HepG2 (cell line): ENCODE data around the gene IRF3. TPM values are rescaled to one million over a fixed set of nuclear protein-coding genes. Genes with fewer than 3 reads are reported as not detected.

Experiments used
- CBX2 ChIP-seq, 2 experiments: fragments of 200-600 bp in 1 of 2; sonication (generic); formaldehyde crosslinking in 1 of 2; IDR thresholded peaks; 2 replicates each; pipeline versions ENCODE4 v1.7.0 to v1.8.1; 2018 to 2022; ENCODE audit warnings: low read depth in 2 of 2, low read length in 1 of 2, mild to moderate bottlenecking in 1 of 2, missing genetic modification reagents in 1 of 2
- CSRNP2 ChIP-seq: sonication (generic); formaldehyde crosslinking; conservative IDR thresholded peaks from 2 replicates; pipeline ENCODE4 v1.8.0; 2022; ENCODE audit warnings: low read depth, missing genetic modification reagents
- FOXA3 ChIP-seq: IDR thresholded peaks from 2 replicates; pipeline ENCODE4 v1.6.1; 2016; ENCODE audit warnings: missing genetic modification reagents, missing compliant biosample characterization
- GPBP1L1 ChIP-seq: sonication (generic); formaldehyde crosslinking; IDR thresholded peaks from 2 replicates; pipeline ENCODE4 v1.5.0; 2020; ENCODE audit warnings: mild to moderate bottlenecking, missing genetic modification reagents
- HOXA9 ChIP-seq: sonication (generic); formaldehyde crosslinking; IDR thresholded peaks from 2 replicates; pipeline ENCODE4 v1.8.1; 2022; ENCODE audit warnings: missing genetic modification reagents, mild to moderate bottlenecking, moderate library complexity, borderline replicate concordance
- KDM2A ChIP-seq: sonication (generic); formaldehyde crosslinking; IDR thresholded peaks from 2 replicates; pipeline ENCODE4 v1.4.0; 2020; ENCODE audit warnings: low read depth, missing genetic modification reagents, borderline replicate concordance
- RFXANK ChIP-seq: IDR thresholded peaks from 2 replicates; pipeline ENCODE4 v1.6.1; 2016
- RNF2 ChIP-seq: fragments of 450-650 bp; conservative IDR thresholded peaks from 2 replicates; pipeline ENCODE4 v1.6.1; 2016; ENCODE audit warnings: low read depth
- SMAD9 ChIP-seq: sonication (generic); formaldehyde crosslinking; IDR thresholded peaks from 2 replicates; pipeline ENCODE4 v1.5.1; 2020; ENCODE audit warnings: mild to moderate bottlenecking, missing genetic modification reagents
- ZNF34 ChIP-seq: sonication (generic); formaldehyde crosslinking; IDR thresholded peaks from 2 replicates; pipeline ENCODE4 v1.4.0; 2020; ENCODE audit warnings: mild to moderate bottlenecking, missing genetic modification reagents, borderline replicate concordance
- ZNF546 ChIP-seq: sonication (generic); formaldehyde crosslinking; conservative IDR thresholded peaks from 2 replicates; pipeline ENCODE4 v1.8.1; 2023; ENCODE audit warnings: mild to moderate bottlenecking, missing genetic modification reagents
- ZNF567 ChIP-seq: sonication (generic); formaldehyde crosslinking; IDR thresholded peaks from 2 replicates; pipeline ENCODE4 v1.8.1; 2023; ENCODE audit warnings: mild to moderate bottlenecking, missing genetic modification reagents, borderline replicate concordance
- ZNF687 ChIP-seq: sonication (generic); formaldehyde crosslinking; IDR thresholded peaks from 2 replicates; pipeline ENCODE4 v1.5.1; 2020; ENCODE audit warnings: mild to moderate bottlenecking, missing genetic modification reagents, moderate library complexity
- ZNF703 ChIP-seq: sonication (generic); formaldehyde crosslinking; IDR thresholded peaks from 2 replicates; pipeline ENCODE4 v1.5.1; 2020; ENCODE audit warnings: missing genetic modification reagents, mild to moderate bottlenecking, moderate library complexity, borderline replicate concordance
- ZNF816 ChIP-seq: sonication (generic); formaldehyde crosslinking; IDR thresholded peaks from 2 replicates; pipeline ENCODE4 v1.8.0; 2022; ENCODE audit warnings: missing genetic modification reagents, mild to moderate bottlenecking, borderline replicate concordance
- polyA plus RNA-seq, 8 experiments: library from polyadenylated mRNA; depleted of rRNA in 3 of 8; stranded (reverse) in 7 of 8; unstranded in 1 of 8; fragments of >200 nt; fragmentation: Illumina TruSeq in 4 of 8; extraction: Trizol in 4 of 8; gene quantifications; 2 replicates each; pipeline versions ENCODE4 v1.2.1 to v1.2.3, GENCODE V29; 2011 to 2016; ENCODE audit warnings: low read depth in 4 of 8, missing spikeins in 1 of 8, mixed read lengths in 1 of 8; ENCODE audit not compliant: insufficient read depth in 1 of 8
- total RNA-seq, 5 experiments: library from RNA; depleted of rRNA; stranded (reverse); fragments of >200 nt; fragmentation: Illumina TruSeq; extraction: Trizol; gene quantifications; 2 replicates each; pipeline ENCODE4 v1.2.3, GENCODE V29; 2016; ENCODE audit warnings: low read depth in 1 of 5
- TF ChIP-seq, protein P1 (sequence below): sonication (generic); formaldehyde crosslinking; IDR thresholded peaks from 2 replicates; pipeline ENCODE4 v1.4.0; 2020; ENCODE audit warnings: missing genetic modification reagents
- TF ChIP-seq, protein P2 (sequence below): sonication (generic); formaldehyde crosslinking; IDR thresholded peaks from 2 replicates; pipeline ENCODE4 v1.4.0; 2020; ENCODE audit warnings: missing genetic modification reagents
- TF ChIP-seq, protein P3 (sequence below): sonication (generic); formaldehyde crosslinking; IDR thresholded peaks from 2 replicates; pipeline ENCODE4 v1.4.0; 2020; ENCODE audit warnings: mild to moderate bottlenecking, missing genetic modification reagents

IRF3 gene
- total and polyA plus RNA-seq, 2 of the 13 experiments (the other 11 are each of a cell fraction or from before 2014, with no cell fraction given), result 61.9 to 65.5 TPM

DNA sequence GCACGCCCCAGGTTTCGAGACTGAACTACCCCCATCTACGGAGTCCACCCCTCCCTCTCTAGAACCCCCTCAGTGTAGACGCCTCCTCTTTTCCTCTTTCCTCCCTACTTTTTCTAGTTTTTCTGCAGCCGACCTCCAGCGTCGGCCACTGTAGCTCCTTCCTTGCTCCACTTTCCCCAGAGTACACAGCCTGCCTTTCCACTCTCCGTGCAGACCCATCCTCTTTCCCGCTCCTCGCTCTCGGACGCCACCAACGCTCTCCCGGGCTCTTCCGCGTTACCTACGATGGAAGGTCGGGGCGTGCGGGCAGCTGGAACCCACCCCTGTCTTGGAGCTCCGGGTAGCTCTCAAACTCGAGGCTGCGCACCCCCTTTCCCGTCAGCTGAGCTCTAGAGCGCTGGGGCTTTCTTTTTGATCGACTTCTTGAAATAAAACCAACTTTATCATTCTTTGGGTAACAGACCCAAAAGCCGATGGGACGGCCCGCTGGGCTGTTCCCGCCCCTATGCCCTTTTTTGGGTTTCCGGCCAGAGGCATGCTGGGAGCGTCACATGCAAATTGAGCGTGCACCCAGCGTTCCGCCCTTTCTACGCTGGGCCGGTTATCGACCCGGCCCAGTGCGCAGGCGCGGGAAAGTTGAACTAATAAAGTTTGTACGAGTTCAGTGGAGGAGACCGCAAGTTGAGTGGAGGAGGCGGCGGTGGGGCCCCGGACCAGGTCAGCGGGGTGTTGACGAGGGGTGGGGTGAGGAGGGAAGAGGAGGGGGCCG, at the start of gene IRF3, which contains the start of gene BCL2L12 (continued):
- TF ChIP-seq SMAD9 (CRISPR knock-in tag) (no peak), HOXA9 (CRISPR knock-in tag) (no peak), GPBP1L1 (no peak), ZNF687 (CRISPR knock-in tag) (peak; percentile 57; the same call in 1 of the 2 replicates), CSRNP2 (no peak), KDM2A (CRISPR knock-in tag) (peak; percentile 64; the same call in 1 of the 2 replicates), RFXANK (CRISPR knock-in tag) (no peak), ZNF816 (no peak), ZNF34 (CRISPR knock-in tag) (no peak), RNF2 (no peak), FOXA3 (CRISPR knock-in tag) (no peak), CBX2 (IDR thresholded peaks at IDR 0.05; ENCODE audit: low read depth, low read length) (no peak), CBX2 (CRISPR knock-in tag; IDR thresholded peaks at IDR 0.05; ENCODE audit: low read depth) (no peak), ZNF546 (0 out of 2 replicates have a peak, but pooled peaks have one; percentile 36), ZNF703 (no peak), ZNF567 (CRISPR knock-in tag) (peak; percentile 61; the same call in 1 of the 2 replicates)
- TF ChIP-seq, protein P1, sequence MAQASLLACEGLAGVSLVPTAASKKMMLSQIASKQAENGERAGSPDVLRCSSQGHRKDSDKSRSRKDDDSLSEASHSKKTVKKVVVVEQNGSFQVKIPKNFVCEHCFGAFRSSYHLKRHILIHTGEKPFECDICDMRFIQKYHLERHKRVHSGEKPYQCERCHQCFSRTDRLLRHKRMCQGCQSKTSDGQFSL, result 0 out of 2 replicates have a peak, but pooled peaks have one; percentile 26
- TF ChIP-seq, protein P2, sequence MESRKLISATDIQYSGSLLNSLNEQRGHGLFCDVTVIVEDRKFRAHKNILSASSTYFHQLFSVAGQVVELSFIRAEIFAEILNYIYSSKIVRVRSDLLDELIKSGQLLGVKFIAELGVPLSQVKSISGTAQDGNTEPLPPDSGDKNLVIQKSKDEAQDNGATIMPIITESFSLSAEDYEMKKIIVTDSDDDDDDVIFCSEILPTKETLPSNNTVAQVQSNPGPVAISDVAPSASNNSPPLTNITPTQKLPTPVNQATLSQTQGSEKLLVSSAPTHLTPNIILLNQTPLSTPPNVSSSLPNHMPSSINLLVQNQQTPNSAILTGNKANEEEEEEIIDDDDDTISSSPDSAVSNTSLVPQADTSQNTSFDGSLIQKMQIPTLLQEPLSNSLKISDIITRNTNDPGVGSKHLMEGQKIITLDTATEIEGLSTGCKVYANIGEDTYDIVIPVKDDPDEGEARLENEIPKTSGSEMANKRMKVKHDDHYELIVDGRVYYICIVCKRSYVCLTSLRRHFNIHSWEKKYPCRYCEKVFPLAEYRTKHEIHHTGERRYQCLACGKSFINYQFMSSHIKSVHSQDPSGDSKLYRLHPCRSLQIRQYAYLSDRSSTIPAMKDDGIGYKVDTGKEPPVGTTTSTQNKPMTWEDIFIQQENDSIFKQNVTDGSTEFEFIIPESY (CRISPR knock-in tag), result no peak
- TF ChIP-seq, protein P3, sequence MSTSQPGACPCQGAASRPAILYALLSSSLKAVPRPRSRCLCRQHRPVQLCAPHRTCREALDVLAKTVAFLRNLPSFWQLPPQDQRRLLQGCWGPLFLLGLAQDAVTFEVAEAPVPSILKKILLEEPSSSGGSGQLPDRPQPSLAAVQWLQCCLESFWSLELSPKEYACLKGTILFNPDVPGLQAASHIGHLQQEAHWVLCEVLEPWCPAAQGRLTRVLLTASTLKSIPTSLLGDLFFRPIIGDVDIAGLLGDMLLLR (CRISPR knock-in tag), result no peak
